ENCODE measurements around the gene TMEM208. TPM values are rescaled to one million over a fixed set of nuclear protein-coding genes. Genes with fewer than 3 reads are reported as not detected.

TMEM208 gene
- total RNA-seq, 1 donor from 2014 or later: 42.6 TPM

GRCh38 chr16:67275321-67275720, 48.4 kb downstream of the TMEM208 start:
- no peak for DNase-seq
- no peak overlapping the region for H3K27ac Mint-ChIP-seq (ENCODE audit: unreplicated experiment)
- H3K4me3 Mint-ChIP-seq (ENCODE audit: unreplicated experiment): no peak overlapping the region

GRCh38 chr16:67277294-67277998, 50.5 kb downstream of the TMEM208 start:
- no peak overlapping the region for H3K27ac Mint-ChIP-seq (ENCODE audit: unreplicated experiment)

More at GRCh38 chr16:67275321-67275720, 48.4 kb downstream of the TMEM208 start:
- Mint-ChIP-seq H3K4me1 (ENCODE audit: low read depth, unreplicated experiment) (no peaks in the 10 kb centered on the region), H3K27me3 (ENCODE audit: unreplicated experiment) (no peaks in the 10 kb centered on the region), H3K36me3 (ENCODE audit: unreplicated experiment) (no peaks in the 10 kb centered on the region), H3K9me3 (ENCODE audit: unreplicated experiment) (peaks cover 5% of the 10 kb centered on the region)
- TF ChIP-seq CTCF (IDR thresholded peaks at IDR 0.05; ENCODE audit: partially characterized antibody, unreplicated experiment): no peak

GRCh38 chr16:67277999-67278772, 51.3 kb downstream of the TMEM208 start:
- H3K36me3 Mint-ChIP-seq (ENCODE audit: unreplicated experiment): peaks cover 5% of the 10 kb centered on the region
- H3K9me3 Mint-ChIP-seq (ENCODE audit: unreplicated experiment): peaks cover 6% of the 10 kb centered on the region
- H3K27me3 Mint-ChIP-seq (ENCODE audit: unreplicated experiment): peaks cover 4% of the 10 kb centered on the region
- no peaks in the 10 kb centered on the region for H3K4me1 Mint-ChIP-seq (ENCODE audit: low read depth, unreplicated experiment)
- DNase-seq: no peak
- peak overlapping the region; percentile 49 for H3K4me3 Mint-ChIP-seq (ENCODE audit: unreplicated experiment)
- no peak overlapping the region for H3K27ac Mint-ChIP-seq (ENCODE audit: unreplicated experiment)
- no peak for TF ChIP-seq CTCF (IDR thresholded peaks at IDR 0.05; ENCODE audit: partially characterized antibody, unreplicated experiment)

More at GRCh38 chr16:67277294-67277998, 50.5 kb downstream of the TMEM208 start:
- Mint-ChIP-seq H3K9me3 (ENCODE audit: unreplicated experiment) (peaks cover 5% of the 10 kb centered on the region), H3K4me3 (ENCODE audit: unreplicated experiment) (no peak overlapping the region), H3K27me3 (ENCODE audit: unreplicated experiment) (no peaks in the 10 kb centered on the region), H3K36me3 (ENCODE audit: unreplicated experiment) (no peaks in the 10 kb centered on the region), H3K4me1 (ENCODE audit: low read depth, unreplicated experiment) (no peaks in the 10 kb centered on the region)
- TF ChIP-seq CTCF (IDR thresholded peaks at IDR 0.05; ENCODE audit: partially characterized antibody, unreplicated experiment): no peak
- no peak for DNase-seq

Small RNA genes lying within 50 kb of the gene (microRNA-seq; reads per million reads assigned to microRNA genes)
- 574 reads per million, percentile 86 among the genes with 10 or more reads in this experiment for gene MIR328 (ENCODE audit: unreplicated experiment)

Other genes starting within 250 kb of the TMEM208 start
- gene CES4A, start 238.5 kb upstream of the TMEM208 start, total RNA-seq (ENCODE audit: unreplicated experiment): 3.6 TPM
- gene CBFB, start 198.0 kb upstream of the TMEM208 start, total RNA-seq (ENCODE audit: unreplicated experiment): 168 TPM
- 27.1 TPM for gene PHAF1, start 117.2 kb upstream of the TMEM208 start, total RNA-seq (ENCODE audit: unreplicated experiment)
- 1.0 TPM for gene B3GNT9, start 76.1 kb upstream of the TMEM208 start, total RNA-seq (ENCODE audit: unreplicated experiment)
- 1.0 TPM for gene TRADD, start 67.2 kb upstream of the TMEM208 start, total RNA-seq (ENCODE audit: unreplicated experiment)
- gene FBXL8, start 67.2 kb upstream of the TMEM208 start, total RNA-seq (ENCODE audit: unreplicated experiment): 3.1 TPM
- gene HSF4, start 62.4 kb upstream of the TMEM208 start, total RNA-seq (ENCODE audit: unreplicated experiment): 7.2 TPM
- 8.8 TPM for gene NOL3, start 56.6 kb upstream of the TMEM208 start, total RNA-seq (ENCODE audit: unreplicated experiment)
- gene MATCAP1, start 43.2 kb upstream of the TMEM208 start, total RNA-seq (ENCODE audit: unreplicated experiment): 197 TPM
- gene EXOC3L1, start 37.0 kb upstream of the TMEM208 start, total RNA-seq (ENCODE audit: unreplicated experiment): 3.6 TPM
- gene E2F4, start 35.0 kb upstream of the TMEM208 start, total RNA-seq (ENCODE audit: unreplicated experiment): 64.3 TPM
- gene ELMO3, start 28.0 kb upstream of the TMEM208 start, total RNA-seq (ENCODE audit: unreplicated experiment): 2.1 TPM
- 18.8 TPM for gene FHOD1, start 20.4 kb downstream of the TMEM208 start, total RNA-seq (ENCODE audit: unreplicated experiment)
- 1.4 TPM for gene SLC9A5, start 21.8 kb downstream of the TMEM208 start, total RNA-seq (ENCODE audit: unreplicated experiment)
- gene PLEKHG4, start 52.4 kb downstream of the TMEM208 start, total RNA-seq (ENCODE audit: unreplicated experiment): 3.4 TPM
- 1.0 TPM for gene KCTD19, start 99.6 kb downstream of the TMEM208 start, total RNA-seq (ENCODE audit: unreplicated experiment)
- gene LRRC36, start 99.7 kb downstream of the TMEM208 start, total RNA-seq (ENCODE audit: unreplicated experiment): not detected
- 21.7 TPM for gene TPPP3, start 166.4 kb downstream of the TMEM208 start, total RNA-seq (ENCODE audit: unreplicated experiment)
- gene ZDHHC1, start 189.3 kb downstream of the TMEM208 start, total RNA-seq (ENCODE audit: unreplicated experiment): 4.6 TPM
- 6.0 TPM for gene HSD11B2, start 204.0 kb downstream of the TMEM208 start, total RNA-seq (ENCODE audit: unreplicated experiment)

All from glutamatergic neuron (in vitro differentiated cells).